ENCODE results near the gene MSTO1. TPM values are rescaled to one million over a fixed set of nuclear protein-coding genes. Genes with fewer than 3 reads are reported as not detected.
A peak's percentile ranks its signal among the peaks of the same experiment; 100 is the strongest.
"Not testable (repeated sequence)": the region's sequence is repeated elsewhere in the genome, so short reads cannot be mapped to it uniquely, and the experiment has no call there.

The MSTO1 gene
- total RNA-seq, 2 experiments from 2014 or later: 68.6 to 82.9 TPM

- no peak overlapping the region for H3K27ac ChIP-seq (ENCODE audit: low read depth, low read length, poor library complexity, severe bottlenecking)
- no peak for DNase-seq (ENCODE audit: low spot score)
- H3K4me2 ChIP-seq (ENCODE audit: low read length): no peak overlapping the region
- H3K9me2 ChIP-seq (ENCODE audit: insufficient read depth, low read length): no peaks in the 10 kb centered on the region
- CTCF ChIA-PET (ENCODE audit: unreplicated experiment): no interaction called here
- POLR2A ChIA-PET: no interaction called here
- no peak overlapping the region for H3K4me3 ChIP-seq (ENCODE audit: low read depth, low read length, poor library complexity, severe bottlenecking)
- H3K79me2 ChIP-seq (ENCODE audit: insufficient read depth, low read depth, low read length): no peaks in the 10 kb centered on the region
- BruUV-seq (replicated peaks): no TSS peak
- no peaks in the 10 kb centered on the region for H4K20me1 ChIP-seq (ENCODE audit: insufficient read depth, low read length)
- H3K36me3 ChIP-seq (ENCODE audit: insufficient read depth, low read length): no peaks in the 10 kb centered on the region
- intact Hi-C loops (cut with micrococcal nuclease; ENCODE audit: unreplicated experiment): no loop called here
- no peak overlapping the region for H2AFZ ChIP-seq (ENCODE audit: low read length)
- TF ChIP-seq CTCF (conservative IDR thresholded peaks at IDR 0.05; ENCODE audit: low read length) (no peak), EZH2phosphoT487 (IDR thresholded peaks at IDR 0.05; ENCODE audit: borderline replicate concordance, low read depth, low read length) (no peak)
- H3K9me3 ChIP-seq (ENCODE audit: low read length): no peaks in the 10 kb centered on the region
- peaks cover 11% of the 10 kb centered on the region for H3K4me1 ChIP-seq (ENCODE audit: insufficient read depth, low read length, poor library complexity, severe bottlenecking)
Observed at GRCh38 chr1:155596864-155597263, 13.2 kb upstream of the MSTO1 start.

- CTCF ChIA-PET (ENCODE audit: unreplicated experiment): no interaction called here
- POLR2A ChIA-PET: no interaction called here
- H3K4me1 ChIP-seq (ENCODE audit: insufficient read depth, low read length, poor library complexity, severe bottlenecking): peaks cover 11% of the 10 kb centered on the region
- H3K4me3 ChIP-seq (ENCODE audit: low read depth, low read length, poor library complexity, severe bottlenecking): no peak overlapping the region
- H2AFZ ChIP-seq (ENCODE audit: low read length): peak overlapping the region; percentile 76
- no peak for TF ChIP-seq CTCF (conservative IDR thresholded peaks at IDR 0.05; ENCODE audit: low read length)
- TF ChIP-seq EZH2phosphoT487 (IDR thresholded peaks at IDR 0.05; ENCODE audit: borderline replicate concordance, low read depth, low read length): no peak
- no peaks in the 10 kb centered on the region for H4K20me1 ChIP-seq (ENCODE audit: insufficient read depth, low read length)
- H3K4me2 ChIP-seq (ENCODE audit: low read length): peak overlapping the region; percentile 52
- no peaks in the 10 kb centered on the region for H3K79me2 ChIP-seq (ENCODE audit: insufficient read depth, low read depth, low read length)
- no peaks in the 10 kb centered on the region for H3K9me3 ChIP-seq (ENCODE audit: low read length)
- H3K9me2 ChIP-seq (ENCODE audit: insufficient read depth, low read length): no peaks in the 10 kb centered on the region
- peak; percentile 16 for DNase-seq (ENCODE audit: low spot score)
- intact Hi-C loops (cut with micrococcal nuclease; ENCODE audit: unreplicated experiment): no loop called here
- BruUV-seq (replicated peaks): no TSS peak
- H3K27ac ChIP-seq (ENCODE audit: low read depth, low read length, poor library complexity, severe bottlenecking): no peak overlapping the region
- H3K36me3 ChIP-seq (ENCODE audit: insufficient read depth, low read length): no peaks in the 10 kb centered on the region
Observed at GRCh38 chr1:155598842-155599331, 11.1 kb upstream of the MSTO1 start.

GRCh38 chr1:155599828-155600572 is 10.0 kb upstream of the MSTO1 start:
- POLR2A ChIA-PET; H4K20me1 ChIP-seq (ENCODE audit: insufficient read depth, low read length); DNase-seq (ENCODE audit: low spot score); H2AFZ ChIP-seq (ENCODE audit: low read length); H3K4me2 ChIP-seq (ENCODE audit: low read length); H3K9me3 ChIP-seq (ENCODE audit: low read length); H3K27ac ChIP-seq (ENCODE audit: low read depth, low read length, poor library complexity, severe bottlenecking); H3K36me3 ChIP-seq (ENCODE audit: insufficient read depth, low read length); H3K4me3 ChIP-seq (ENCODE audit: low read depth, low read length, poor library complexity, severe bottlenecking); intact Hi-C loops (cut with micrococcal nuclease; ENCODE audit: unreplicated experiment); CTCF ChIA-PET (ENCODE audit: unreplicated experiment); H3K79me2 ChIP-seq (ENCODE audit: insufficient read depth, low read depth, low read length); H3K9me2 ChIP-seq (ENCODE audit: insufficient read depth, low read length): not testable (repeated sequence)
- peaks cover 11% of the 10 kb centered on the region for H3K4me1 ChIP-seq (ENCODE audit: insufficient read depth, low read length, poor library complexity, severe bottlenecking)
- BruUV-seq (replicated peaks): TSS peak; percentile 32

Data from OCI-LY7 (cell line).